ENCODE measurements around the gene VTI1A.

- TF ChIP-seq CTCF (conservative IDR thresholded peaks at IDR 0.05; ENCODE audit: low read length) (no peak), EZH2phosphoT487 (IDR thresholded peaks at IDR 0.05; ENCODE audit: borderline replicate concordance) (no peak)
Observed at GRCh38 chr10:112614586-112614985, 167.6 kb downstream of the VTI1A start.

All from Loucy (cell line).